SH-SY5Y (cell line): Measurements from ENCODE around the gene GPATCH4.

Source experiments
- GATA2 ChIP-seq: IDR thresholded peaks from 2 replicates; pipeline ENCODE4 v1.6.1; 2011; ENCODE audit warnings: mild to moderate bottlenecking, low read depth, low read length
- GATA3 ChIP-seq: IDR thresholded peaks from 2 replicates; pipeline ENCODE4 v1.6.1; 2011; ENCODE audit warnings: low read depth, mild to moderate bottlenecking, low read length, moderate library complexity

DNA sequence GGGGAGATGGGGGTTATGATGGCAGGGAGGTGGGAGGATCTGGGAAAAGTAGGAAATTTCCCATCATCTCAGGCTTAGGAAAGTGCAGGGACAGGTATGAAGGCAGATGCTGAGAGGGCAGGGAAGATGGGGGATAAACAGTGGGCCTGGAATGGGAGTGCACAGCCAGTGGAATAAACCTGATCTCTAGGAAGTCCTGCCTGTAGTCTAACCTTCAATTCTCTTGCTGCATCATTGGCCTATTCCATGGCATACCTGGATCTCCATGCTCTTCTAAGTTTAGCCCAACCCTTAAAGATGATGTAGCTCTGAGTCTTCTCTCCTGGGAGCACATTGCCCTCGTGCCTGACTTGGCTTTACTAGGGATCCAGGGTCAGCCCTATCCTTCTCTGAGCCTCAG is 43.4 kb upstream of the GPATCH4 start:
- TF ChIP-seq GATA3 (no peak), GATA2 (no peak)
